NOMO-1 treated with DMSO at 0.1 percent for 48 hours (cell line): ENCODE data around the gene MYO5B.

Experiments used
- DNase-seq: peaks from one replicate; lab custom pipeline; 2025; ENCODE audit not compliant: unreplicated experiment; lab: John Stamatoyannopoulos, UW

The MYO5B gene

GRCh38 chr18:49976001-49976400 lies 218.9 kb downstream of the MYO5B start:
- no peak for DNase-seq

GRCh38 chr18:49974079-49974478 lies 220.9 kb downstream of the MYO5B start:
- no peak for DNase-seq

GRCh38 chr18:49973592-49973991 lies 221.4 kb downstream of the MYO5B start:
- DNase-seq: no peak

- DNase-seq: no peak
Measured at GRCh38 chr18:49972535-49972934, 222.4 kb downstream of the MYO5B start.

GRCh38 chr18:49971462-49971861 lies 223.5 kb downstream of the MYO5B start:
- DNase-seq: no peak

GRCh38 chr18:49970319-49970718 lies 224.6 kb downstream of the MYO5B start:
- DNase-seq: no peak

- DNase-seq: no peak
Measured at GRCh38 chr18:49968644-49969309, 226.2 kb downstream of the MYO5B start.

GRCh38 chr18:49967636-49968313 lies 227.2 kb downstream of the MYO5B start:
- DNase-seq: no peak

GRCh38 chr18:49967171-49967570 lies 227.8 kb downstream of the MYO5B start:
- DNase-seq: peak; percentile 63

GRCh38 chr18:49966090-49966489 lies 228.9 kb downstream of the MYO5B start:
- DNase-seq: no peak

GRCh38 chr18:49963217-49963616 lies 231.7 kb downstream of the MYO5B start:
- DNase-seq: no peak

- DNase-seq: no peak
Measured at GRCh38 chr18:49961271-49961670, 233.7 kb downstream of the MYO5B start.

GRCh38 chr18:49960376-49960775 lies 234.6 kb downstream of the MYO5B start:
- DNase-seq: no peak

- no peak for DNase-seq
Measured at GRCh38 chr18:49959176-49959575, 235.8 kb downstream of the MYO5B start.

GRCh38 chr18:49955263-49955662 lies 239.7 kb downstream of the MYO5B start:
- no peak for DNase-seq

GRCh38 chr18:49953391-49953790 lies 241.6 kb downstream of the MYO5B start:
- DNase-seq: no peak

- peak; percentile 66 for DNase-seq
Measured at GRCh38 chr18:49949951-49950395, 245.0 kb downstream of the MYO5B start.

- no peak for DNase-seq
Measured at GRCh38 chr18:49948975-49949374, 246.0 kb downstream of the MYO5B start.

- no peak for DNase-seq
Measured at GRCh38 chr18:49944663-49945062, 250.3 kb downstream of the MYO5B start.

GRCh38 chr18:49936821-49937220 lies 258.1 kb downstream of the MYO5B start:
- no peak for DNase-seq

GRCh38 chr18:49935215-49935614 lies 259.7 kb downstream of the MYO5B start:
- DNase-seq: no peak

GRCh38 chr18:49934457-49934856 lies 260.5 kb downstream of the MYO5B start:
- no peak for DNase-seq
